Dedifferentiated amniotic fluid mesenchymal stem cell (primary cell): ENCODE data around the gene FAM110A.
"Not testable (repeated sequence)": the region's sequence is repeated elsewhere in the genome, so short reads cannot be mapped to it uniquely, and the experiment has no call there.

ENCODE experiments used
- DNase-seq: peaks from one replicate; pipeline ENCODE4 v3.0.0-alpha.2; 2016; ENCODE audit errors: extremely low spot score

Gene FAM110A

GRCh38 chr20:873875-874607 is 40.5 kb downstream of the FAM110A start:
- no peak for DNase-seq

- DNase-seq, result no peak
These were observed 41.6 kb downstream of the FAM110A start for GRCh38 chr20:875115-875514.

GRCh38 chr20:877814-878213 is 44.3 kb downstream of the FAM110A start:
- DNase-seq, result no peak

GRCh38 chr20:878511-879307 is 45.2 kb downstream of the FAM110A start:
- peak; percentile 20 for DNase-seq

- DNase-seq, result no peak
These were observed 46.1 kb downstream of the FAM110A start for GRCh38 chr20:879626-880025.

DNA sequence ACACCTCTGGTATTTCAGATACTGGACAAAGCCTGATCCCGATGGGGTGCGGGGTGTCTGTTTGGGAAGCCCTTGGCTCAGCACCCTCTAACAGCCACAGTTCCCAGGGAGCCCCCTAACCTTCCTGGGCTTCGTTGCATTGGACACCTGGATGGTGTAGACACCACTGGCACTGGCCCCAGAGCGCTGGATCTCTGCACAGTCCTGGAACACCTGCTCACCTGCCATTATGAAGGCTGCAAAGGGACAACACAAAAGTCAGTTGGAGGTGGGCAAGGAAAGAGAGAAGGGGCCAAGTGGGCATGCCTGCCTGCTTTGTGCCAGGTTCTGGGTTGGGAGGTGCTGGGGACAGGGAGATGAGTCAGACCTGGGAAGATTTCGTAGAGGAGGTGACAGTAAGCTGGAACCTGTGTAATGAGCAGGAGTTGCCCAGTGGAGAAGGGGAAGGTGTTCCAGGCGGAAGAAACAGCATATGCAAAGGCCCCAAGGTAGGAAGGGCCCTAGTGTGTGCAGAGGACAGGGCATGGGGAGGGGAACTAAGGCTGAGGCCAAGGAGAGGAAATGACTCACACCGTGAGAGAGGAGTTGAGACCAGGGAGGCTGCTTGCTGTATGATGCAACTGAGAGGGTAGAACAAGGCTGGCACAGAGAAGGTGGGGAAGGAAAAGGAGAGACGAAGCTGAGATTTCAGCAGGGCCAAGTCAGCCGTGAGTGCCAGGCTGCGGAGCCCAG is 47.7 kb downstream of the FAM110A start:
- no peak for DNase-seq

GRCh38 chr20:881783-882144 is 48.2 kb downstream of the FAM110A start:
- DNase-seq, result no peak

- DNase-seq, result no peak
These were observed 51.8 kb downstream of the FAM110A start for GRCh38 chr20:884983-885952.

DNA sequence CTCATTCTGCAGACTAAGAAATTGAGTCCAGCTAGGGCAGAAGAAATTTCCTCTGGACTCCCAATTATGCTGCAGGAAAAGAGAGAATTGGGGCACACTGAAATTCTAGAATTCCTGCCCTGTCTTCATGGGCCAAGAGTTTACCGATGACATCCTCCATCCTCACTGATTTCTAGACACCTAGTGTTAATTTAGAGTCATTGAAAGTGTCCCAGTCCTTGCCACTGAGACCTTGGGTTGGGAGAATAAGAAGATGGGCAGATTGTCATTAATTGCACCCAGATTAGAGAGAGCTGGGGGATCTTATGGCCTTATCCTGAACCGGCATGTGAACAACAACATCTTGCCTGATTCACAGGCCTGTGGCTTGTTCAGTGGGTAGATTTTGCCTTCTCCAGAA is 53.6 kb downstream of the FAM110A start:
- no peak for DNase-seq

- no peak for DNase-seq
These were observed 54.5 kb downstream of the FAM110A start for GRCh38 chr20:888057-888456.

GRCh38 chr20:889106-889505 is 55.6 kb downstream of the FAM110A start:
- no peak for DNase-seq

DNA sequence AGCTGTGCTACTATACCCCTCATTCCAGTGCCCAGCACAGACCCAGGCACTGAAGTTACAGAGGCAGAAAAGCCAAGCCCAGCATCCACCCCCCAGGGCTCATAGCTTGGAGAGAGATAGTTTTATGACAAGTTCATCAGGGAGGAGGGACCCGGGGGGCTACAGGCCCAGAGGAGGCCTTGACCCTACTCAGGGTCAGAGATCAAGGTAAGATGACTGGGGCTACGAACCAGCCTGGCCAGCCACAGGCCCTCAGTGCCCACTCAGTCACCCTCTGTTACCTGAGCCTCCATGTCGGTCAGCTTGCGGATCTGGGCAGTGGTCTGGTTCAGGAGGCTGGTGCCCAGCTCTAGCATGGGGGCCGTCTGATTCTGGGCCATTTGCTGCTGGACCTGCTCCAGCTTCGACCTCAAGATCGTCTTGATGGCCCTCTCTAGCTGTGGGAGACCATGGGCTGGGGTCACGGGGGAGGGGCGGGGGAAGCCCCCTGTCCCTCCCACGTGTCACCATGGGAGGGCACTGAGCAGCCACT is 56.5 kb downstream of the FAM110A start:
- no peak for DNase-seq

- DNase-seq, result no peak
These were observed 57.1 kb downstream of the FAM110A start for GRCh38 chr20:890666-891057.

GRCh38 chr20:891058-891705 is 57.7 kb downstream of the FAM110A start:
- DNase-seq, result no peak

DNA sequence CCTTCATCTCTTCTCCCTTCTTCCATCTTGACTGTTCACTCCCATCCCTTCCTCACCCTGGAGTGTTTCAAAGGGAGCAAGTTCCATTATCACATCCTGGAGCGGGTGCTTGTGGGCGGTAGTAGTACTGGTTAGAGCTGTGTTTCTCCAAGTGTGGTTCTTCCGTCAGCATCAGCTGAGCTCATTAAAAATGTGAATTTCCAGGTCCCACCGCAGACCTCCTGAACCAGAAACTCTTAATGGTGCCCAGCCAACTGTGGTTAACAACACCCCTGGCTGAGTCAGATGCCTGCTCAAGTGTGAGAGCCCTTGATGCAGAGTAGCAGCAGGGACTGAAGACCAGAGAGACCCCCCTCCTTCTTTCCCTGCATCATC is 58.2 kb downstream of the FAM110A start:
- DNase-seq, result no peak

DNA sequence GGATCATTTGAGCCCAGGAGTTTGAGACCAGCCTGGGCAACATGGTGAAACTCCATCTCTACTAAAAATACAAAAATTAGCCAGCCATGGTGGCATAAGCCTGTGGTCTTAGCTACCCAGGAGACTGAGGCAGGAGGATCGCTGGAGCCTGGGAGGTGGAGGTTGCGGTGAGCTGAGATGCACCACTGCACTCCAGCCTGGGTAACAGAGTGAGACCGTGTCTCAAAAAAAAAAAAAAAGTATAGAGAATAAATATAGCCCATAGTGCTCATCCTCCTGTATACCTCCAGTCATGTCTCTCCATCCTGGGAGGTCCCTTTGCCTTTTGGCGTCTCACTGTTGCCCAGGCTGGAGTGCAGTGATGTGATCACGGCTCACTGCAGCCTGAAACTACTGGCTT is 58.9 kb downstream of the FAM110A start:
- DNase-seq, result not testable (repeated sequence)
